K562 (cell line): Measurements from ENCODE around the gene KRT71. TPM values are rescaled to one million over a fixed set of nuclear protein-coding genes. Genes with fewer than 3 reads are reported as not detected.

Source experiments
- CBX1 ChIP-seq: sonication (generic); IDR thresholded peaks from 2 replicates; pipeline ENCODE4 v1.6.1; 2016; ENCODE audit warnings: antibody characterized with exemption, low read depth, mild to moderate bottlenecking
- CHCHD3 ChIP-seq: fragments of 250-450 bp; sonication (Bioruptor Pico); IDR thresholded peaks from 2 replicates; pipeline ENCODE4 v2.1.2; 2022; ENCODE audit warnings: mild to moderate bottlenecking
- GATAD2B ChIP-seq: fragments of 450-650 bp; IDR thresholded peaks from 2 replicates; pipeline ENCODE4 v1.6.1; 2017; ENCODE audit warnings: mild to moderate bottlenecking, borderline replicate concordance
- HSF4 ChIP-seq: fragments of 250-450 bp; sonication (Bioruptor Pico); IDR thresholded peaks from 2 replicates; pipeline ENCODE4 v2.1.2; 2022; ENCODE audit warnings: mild to moderate bottlenecking, moderate library complexity, borderline replicate concordance
- JUN ChIP-seq, 2 experiments: sonication (generic) in 1 of 2; formaldehyde crosslinking in 1 of 2; IDR thresholded peaks; 2 replicates each; pipeline versions ENCODE4 v1.6.1 to v1.8.0; 2012 to 2022; ENCODE audit warnings: borderline replicate concordance in 2 of 2, mild to moderate bottlenecking in 2 of 2, improper control_type of control experiment in 1 of 2, low read depth in 1 of 2, low read length in 1 of 2, missing genetic modification reagents in 1 of 2
- KDM5B ChIP-seq: fragments of 200-600 bp; sonication (generic); IDR thresholded peaks from 2 replicates; pipeline ENCODE4 v1.6.1; 2012; ENCODE audit warnings: low read depth, mild to moderate bottlenecking, moderate library complexity, low read length, control low read depth, inconsistent platforms; ENCODE audit not compliant: insufficient replicate concordance
- MCM3 ChIP-seq: fragments of 450-650 bp; IDR thresholded peaks from 2 replicates; pipeline ENCODE4 v1.6.1; 2016
- MECOM ChIP-seq: fragments of 250-450 bp; sonication (Bioruptor Pico); IDR thresholded peaks from 2 replicates; pipeline ENCODE4 v1.8.0; 2022; ENCODE audit warnings: inconsistent platforms
- SPI1 ChIP-seq: IDR thresholded peaks from 2 replicates; pipeline ENCODE4 v1.6.1; 2011; ENCODE audit warnings: low read depth, low read length, control low read depth, borderline replicate concordance
- SRSF9 ChIP-seq: fragments of 200-400 bp; formaldehyde crosslinking; IDR thresholded peaks from 2 replicates; pipeline ENCODE4 v1.6.1; 2017; ENCODE audit warnings: low read depth, low read length, borderline replicate concordance
- YBX1 ChIP-seq: fragments of 450-650 bp; IDR thresholded peaks from 2 replicates; pipeline ENCODE4 v1.7.1; 2016; ENCODE audit warnings: mild to moderate bottlenecking
- polyA plus RNA-seq, 8 experiments: library from polyadenylated mRNA; depleted of rRNA in 4 of 8; stranded (reverse) in 5 of 8; unstranded in 3 of 8; fragments of >200 nt; fragmentation: Nextera tagmentation in 2 of 8; fragmentation: Illumina TruSeq in 1 of 8; extraction: Ambion mirVana in 2 of 8; extraction: Trizol in 1 of 8; gene quantifications; 2 replicates each; pipeline versions ENCODE4 v1.2.1 to v1.2.3, GENCODE V29; 2011 to 2014; ENCODE audit warnings: inconsistent platforms in 1 of 8, missing spikeins in 1 of 8
- total RNA-seq, 7 experiments: library from RNA; depleted of rRNA in 6 of 7; stranded (reverse); fragments of >200 nt in 6 of 7; fragmentation: Illumina TruSeq in 2 of 7; extraction: Trizol in 2 of 7; gene quantifications; 2 replicates each; pipeline versions ENCODE4 v1.2.1 to v1.2.3, GENCODE V29; 2011 to 2021; ENCODE audit warnings: low replicate concordance in 1 of 7
- TF ChIP-seq, protein P1 (sequence below): fragments of 250-450 bp; sonication (Bioruptor Pico); IDR thresholded peaks from 2 replicates; pipeline ENCODE4 v1.5.0; 2021

The KRT71 gene
- total and polyA plus RNA-seq, 9 of the 15 experiments (the other 6 are each of a cell fraction or from before 2014, with no cell fraction given) = not detected

DNA sequence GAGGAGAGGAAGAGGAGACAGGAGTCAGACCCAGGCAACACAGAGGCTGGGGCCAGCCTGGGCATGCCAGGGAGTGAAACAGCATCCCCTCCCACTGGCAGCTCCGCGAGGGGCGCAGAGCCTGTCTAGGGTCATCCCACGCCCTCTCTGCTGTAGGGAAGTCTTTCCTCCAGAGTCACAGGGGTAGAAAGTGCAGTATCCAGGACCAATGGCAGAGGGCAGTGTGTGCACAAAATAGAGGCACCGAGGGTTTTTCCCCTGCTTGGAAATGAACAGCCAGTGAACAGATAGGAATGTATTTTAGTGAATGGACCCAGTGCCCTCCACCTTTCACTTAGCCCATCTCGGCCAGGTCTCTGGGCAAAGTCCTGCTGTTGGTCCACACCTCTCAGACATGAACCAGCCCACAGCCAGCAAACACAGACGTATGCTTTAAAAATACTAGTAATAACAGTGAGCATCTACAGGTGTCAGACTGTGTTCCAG, 30.1 kb upstream of the KRT71 start (continued):
- TF ChIP-seq SPI1 (no peak), HSF4 (no peak), MCM3 (no peak), CHCHD3 (no peak), JUN (IDR thresholded peaks at IDR 0.05; ENCODE audit: borderline replicate concordance, low read depth, low read length) (0 out of 2 replicates have a peak, but pooled peaks have one; percentile 35), JUN (CRISPR knock-in tag; IDR thresholded peaks at IDR 0.05; ENCODE audit: borderline replicate concordance) (no peak), YBX1 (no peak), SRSF9 (no peak), KDM5B (no peak), GATAD2B (no peak), MECOM (CRISPR knock-in tag) (no peak), CBX1 (no peak)
- TF ChIP-seq, protein P1, sequence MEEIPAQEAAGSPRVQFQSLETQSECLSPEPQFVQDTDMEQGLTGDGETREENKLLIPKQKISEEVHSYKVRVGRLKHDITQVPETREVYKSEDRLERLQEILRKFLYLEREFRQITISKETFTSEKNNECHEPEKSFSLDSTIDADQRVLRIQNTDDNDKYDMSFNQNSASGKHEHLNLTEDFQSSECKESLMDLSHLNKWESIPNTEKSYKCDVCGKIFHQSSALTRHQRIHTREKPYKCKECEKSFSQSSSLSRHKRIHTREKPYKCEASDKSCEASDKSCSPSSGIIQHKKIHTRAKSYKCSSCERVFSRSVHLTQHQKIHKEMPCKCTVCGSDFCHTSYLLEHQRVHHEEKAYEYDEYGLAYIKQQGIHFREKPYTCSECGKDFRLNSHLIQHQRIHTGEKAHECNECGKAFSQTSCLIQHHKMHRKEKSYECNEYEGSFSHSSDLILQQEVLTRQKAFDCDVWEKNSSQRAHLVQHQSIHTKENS (CRISPR knock-in tag) = no peak
